ENCODE data around the gene SLC25A12. TPM values are rescaled to one million over a fixed set of nuclear protein-coding genes. Genes with fewer than 3 reads are reported as not detected.
"Not testable (repeated sequence)": the region's sequence is repeated elsewhere in the genome, so short reads cannot be mapped to it uniquely, and the experiment has no call there.

The SLC25A12 gene
- total and polyA plus RNA-seq, 2 of the 13 experiments (the other 11 are each of a cell fraction or from before 2014, with no cell fraction given), result 8.1 to 15.9 TPM

DNA sequence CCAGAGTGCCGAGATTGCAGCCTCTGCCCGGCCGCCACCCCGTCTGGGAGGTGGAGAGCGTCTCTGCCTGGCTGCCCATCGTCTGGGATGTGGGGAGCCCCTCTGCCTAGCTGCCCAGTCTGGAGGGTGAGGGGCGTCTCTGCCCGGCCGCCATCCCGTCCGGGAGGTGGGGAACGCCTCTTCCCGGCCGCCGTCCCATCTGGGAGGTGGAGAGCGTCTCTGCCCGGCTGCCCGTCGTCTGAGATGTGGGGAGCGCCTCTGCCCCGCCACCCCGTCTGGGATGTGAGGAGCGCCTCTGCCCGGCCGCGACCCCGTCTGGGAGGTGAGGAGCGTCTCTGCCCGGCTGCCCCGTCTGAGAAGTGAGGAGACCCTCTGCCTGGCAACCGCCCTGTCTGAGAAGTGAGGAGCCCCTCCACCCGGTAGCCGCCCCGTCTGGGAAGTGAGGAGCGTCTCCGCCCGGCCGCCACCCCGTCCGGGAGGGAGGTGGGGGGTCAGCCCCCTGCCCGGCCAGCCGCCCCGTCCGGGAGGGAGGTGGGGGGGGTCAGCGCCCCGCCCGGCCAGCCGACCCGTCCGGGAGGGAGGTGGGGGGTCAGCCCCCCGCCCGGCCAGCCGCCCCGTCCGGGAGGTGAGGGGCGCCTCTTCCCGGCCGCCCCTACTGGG lies 5.7 kb upstream of the SLC25A12 start:
- ATAC-seq; CTCF ChIA-PET (ENCODE audit: low intra/inter-chr PET ratio, low total read pairs); DNase-seq (ENCODE audit: low spot score); H3K36me3 ChIP-seq (replicated peaks in 1 of 2; ENCODE audit: control insufficient read depth in 1 of 2, insufficient read depth in 2 of 2, low read length in 2 of 2); H3K9me3 ChIP-seq (ENCODE audit: low read length); H3K4me2 ChIP-seq (ENCODE audit: low read depth, low read length); in situ Hi-C loops (cut with HindIII; ENCODE audit: extremely low pct_ligation_motif_present, low pct_unique_long_range_greater_than_20kb); H2AFZ ChIP-seq (ENCODE audit: low read length); intact Hi-C loops (cut with micrococcal nuclease; ENCODE audit: unreplicated experiment); H4K20me1 ChIP-seq (ENCODE audit: insufficient read depth, low read length); FAIRE-seq; POLR2A ChIA-PET; BruUV-seq (replicated peaks); H3K27ac ChIP-seq (ENCODE audit: extremely low read length, insufficient read depth, low read length); H3K27me3 ChIP-seq (ENCODE audit: control insufficient read depth in 1 of 2, insufficient read depth in 2 of 2, low read length in 2 of 2); H3K79me2 ChIP-seq (ENCODE audit: insufficient read depth, low read length); H3K4me3 ChIP-seq (replicated peaks in 1 of 3; ENCODE audit: insufficient read depth in 1 of 3, low read depth in 2 of 3, low read length in 3 of 3); H3K9ac ChIP-seq (ENCODE audit: insufficient read depth, low read depth, low read length): not testable (repeated sequence)
- 92% methylated on average over 14 of the region's 58 CpGs for WGBS (ENCODE audit: low lambda C conversion rate)
- peaks cover 17% of the 10 kb centered on the region for H3K4me1 ChIP-seq (ENCODE audit: insufficient read depth, low read length)

DNA sequence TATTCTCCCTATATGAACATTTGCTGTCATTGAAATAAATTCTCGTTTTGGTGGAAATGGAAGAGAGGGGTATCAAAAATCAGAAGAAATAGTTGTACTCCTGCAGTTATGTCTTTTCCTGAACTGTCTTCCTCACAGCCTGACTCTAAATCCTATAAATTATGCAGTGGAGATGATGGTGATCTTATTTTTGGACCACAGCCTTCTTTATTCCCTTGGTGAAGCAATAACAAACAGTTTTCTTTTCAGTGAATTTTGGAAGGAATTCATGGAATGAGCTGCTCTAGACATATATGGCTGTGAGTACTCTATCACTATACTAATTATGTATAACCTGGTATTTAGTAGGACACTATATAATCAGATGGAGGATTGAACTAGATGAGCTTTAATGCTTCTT lies 1.7 kb upstream of the SLC25A12 start:
- DNase-seq (ENCODE audit: low spot score), result no peak
- H3K27ac ChIP-seq (ENCODE audit: extremely low read length, insufficient read depth, low read length), result no peak overlapping the region
- in situ Hi-C loops (cut with HindIII; ENCODE audit: extremely low pct_ligation_motif_present, low pct_unique_long_range_greater_than_20kb) (no loop called here), intact Hi-C loops (cut with micrococcal nuclease; ENCODE audit: unreplicated experiment) (loop anchor here (2.0 kb wide), 1 partner anchor 189 kb away; no protein-coding TSS in a partner anchor)
- no peak overlapping the region for H3K4me3 ChIP-seq (replicated peaks in 1 of 3; ENCODE audit: insufficient read depth in 1 of 3, low read depth in 2 of 3, low read length in 3 of 3)
- H3K4me1 ChIP-seq (ENCODE audit: insufficient read depth, low read length), result peaks cover 27% of the 10 kb centered on the region
- no peak overlapping the region for H2AFZ ChIP-seq (ENCODE audit: low read length)
- 19% methylated on average over 1 of the region's 1 CpG for WGBS (ENCODE audit: low lambda C conversion rate)
- H3K36me3 ChIP-seq (replicated peaks in 1 of 2; ENCODE audit: control insufficient read depth in 1 of 2, insufficient read depth in 2 of 2, low read length in 2 of 2), result no peaks in the 10 kb centered on the region
- BruUV-seq (replicated peaks), result no TSS peak
- ChIA-PET POLR2A (interaction anchor here (0.7 to 0.8 kb wide), 2 partner anchors 27 to 206 kb away, joined by 3 read pairs; partner anchors contain the start of gene HAT1), CTCF (ENCODE audit: low intra/inter-chr PET ratio, low total read pairs) (no interaction called here)
- ATAC-seq, result no peak
- H3K4me2 ChIP-seq (ENCODE audit: low read depth, low read length), result no peak overlapping the region
- H3K27me3 ChIP-seq (ENCODE audit: control insufficient read depth in 1 of 2, insufficient read depth in 2 of 2, low read length in 2 of 2), result no peaks in the 10 kb centered on the region; a peak in 1 of 5 replicates
- H3K9ac ChIP-seq (ENCODE audit: insufficient read depth, low read depth, low read length), result no peak overlapping the region
- TF ChIP-seq NKX3-1 (CRISPR knock-in tag; IDR thresholded peaks at IDR 0.05) (no peak), PPARG (CRISPR knock-in tag; conservative IDR thresholded peaks at IDR 0.05) (no peak)
- FAIRE-seq, result no peak
- no peaks in the 10 kb centered on the region for H4K20me1 ChIP-seq (ENCODE audit: insufficient read depth, low read length)
- H3K79me2 ChIP-seq (ENCODE audit: insufficient read depth, low read length), result no peaks in the 10 kb centered on the region
- H3K9me3 ChIP-seq (ENCODE audit: low read length), result peaks cover 7% of the 10 kb centered on the region
